ENCODE results near the gene THSD4.

GRCh38 chr15:71473751-71474150 lies 358.5 kb downstream of the THSD4 start:
- TF ChIP-seq, protein P1, sequence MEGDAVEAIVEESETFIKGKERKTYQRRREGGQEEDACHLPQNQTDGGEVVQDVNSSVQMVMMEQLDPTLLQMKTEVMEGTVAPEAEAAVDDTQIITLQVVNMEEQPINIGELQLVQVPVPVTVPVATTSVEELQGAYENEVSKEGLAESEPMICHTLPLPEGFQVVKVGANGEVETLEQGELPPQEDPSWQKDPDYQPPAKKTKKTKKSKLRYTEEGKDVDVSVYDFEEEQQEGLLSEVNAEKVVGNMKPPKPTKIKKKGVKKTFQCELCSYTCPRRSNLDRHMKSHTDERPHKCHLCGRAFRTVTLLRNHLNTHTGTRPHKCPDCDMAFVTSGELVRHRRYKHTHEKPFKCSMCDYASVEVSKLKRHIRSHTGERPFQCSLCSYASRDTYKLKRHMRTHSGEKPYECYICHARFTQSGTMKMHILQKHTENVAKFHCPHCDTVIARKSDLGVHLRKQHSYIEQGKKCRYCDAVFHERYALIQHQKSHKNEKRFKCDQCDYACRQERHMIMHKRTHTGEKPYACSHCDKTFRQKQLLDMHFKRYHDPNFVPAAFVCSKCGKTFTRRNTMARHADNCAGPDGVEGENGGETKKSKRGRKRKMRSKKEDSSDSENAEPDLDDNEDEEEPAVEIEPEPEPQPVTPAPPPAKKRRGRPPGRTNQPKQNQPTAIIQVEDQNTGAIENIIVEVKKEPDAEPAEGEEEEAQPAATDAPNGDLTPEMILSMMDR (IDR thresholded peaks at IDR 0.05) = no peak
- no peak for TF ChIP-seq POLR2A (IDR thresholded peaks at IDR 0.05)
